HEK293 (cell line): ENCODE data around the gene PACRGL.

Experiments used
- GLI4 ChIP-seq: fragments of 450-650 bp; formaldehyde crosslinking; IDR thresholded peaks from 2 replicates; pipeline ENCODE4 v1.5.1; 2016; ENCODE audit warnings: missing biosample characterization, missing genetic modification characterization
- ZFHX2 ChIP-seq: fragments of 450-650 bp; formaldehyde crosslinking; conservative IDR thresholded peaks from 2 replicates; pipeline ENCODE4 v1.5.1; 2016; ENCODE audit warnings: missing biosample characterization, missing genetic modification characterization
- ZFP3 ChIP-seq: fragments of 450-650 bp; formaldehyde crosslinking; IDR thresholded peaks from 2 replicates; pipeline ENCODE4 v1.5.1; 2016; ENCODE audit warnings: low read depth, missing biosample characterization, missing genetic modification characterization
- ZNF202 ChIP-seq: fragments of 450-650 bp; formaldehyde crosslinking; IDR thresholded peaks from 2 replicates; pipeline ENCODE4 v1.5.1; 2016; ENCODE audit warnings: missing biosample characterization, missing genetic modification characterization, borderline replicate concordance
- ZNF211 ChIP-seq: fragments of 450-650 bp; formaldehyde crosslinking; IDR thresholded peaks from 2 replicates; pipeline ENCODE4 v1.5.1; 2016; ENCODE audit warnings: low read depth, missing biosample characterization, missing genetic modification characterization
- ZNF311 ChIP-seq: fragments of 450-650 bp; formaldehyde crosslinking; IDR thresholded peaks from 2 replicates; pipeline ENCODE4 v1.5.1; 2017; ENCODE audit warnings: missing biosample characterization, missing genetic modification characterization, borderline replicate concordance
- ZNF510 ChIP-seq: fragments of 450-650 bp; formaldehyde crosslinking; IDR thresholded peaks from 2 replicates; pipeline ENCODE4 v1.5.1; 2018; ENCODE audit warnings: mild to moderate bottlenecking, missing genetic modification characterization, missing biosample characterization; ENCODE audit not compliant: insufficient replicate concordance
- ZNF623 ChIP-seq: fragments of 450-650 bp; formaldehyde crosslinking; IDR thresholded peaks from 2 replicates; pipeline ENCODE4 v1.5.1; 2016; ENCODE audit warnings: missing biosample characterization, missing genetic modification characterization
- TF ChIP-seq, protein P1 (sequence below): fragments of 450-650 bp; formaldehyde crosslinking; IDR thresholded peaks from 2 replicates; pipeline ENCODE4 v1.5.1; 2016; ENCODE audit warnings: missing biosample characterization, missing genetic modification characterization
- TF ChIP-seq, protein P2 (sequence below): fragments of 450-650 bp; formaldehyde crosslinking; IDR thresholded peaks from 2 replicates; pipeline ENCODE4 v1.5.1; 2016; ENCODE audit warnings: missing biosample characterization, missing genetic modification characterization, borderline replicate concordance
- TF ChIP-seq, protein P3 (sequence below): fragments of 450-650 bp; formaldehyde crosslinking; IDR thresholded peaks from 2 replicates; pipeline ENCODE4 v1.5.1; 2017; ENCODE audit warnings: missing biosample characterization, missing genetic modification characterization
- TF ChIP-seq, protein P4 (sequence below): sonication (generic); formaldehyde crosslinking; IDR thresholded peaks from 2 replicates; pipeline ENCODE4 v1.8.1; 2022; ENCODE audit warnings: mild to moderate bottlenecking, moderate library complexity, missing genetic modification reagents

DNA sequence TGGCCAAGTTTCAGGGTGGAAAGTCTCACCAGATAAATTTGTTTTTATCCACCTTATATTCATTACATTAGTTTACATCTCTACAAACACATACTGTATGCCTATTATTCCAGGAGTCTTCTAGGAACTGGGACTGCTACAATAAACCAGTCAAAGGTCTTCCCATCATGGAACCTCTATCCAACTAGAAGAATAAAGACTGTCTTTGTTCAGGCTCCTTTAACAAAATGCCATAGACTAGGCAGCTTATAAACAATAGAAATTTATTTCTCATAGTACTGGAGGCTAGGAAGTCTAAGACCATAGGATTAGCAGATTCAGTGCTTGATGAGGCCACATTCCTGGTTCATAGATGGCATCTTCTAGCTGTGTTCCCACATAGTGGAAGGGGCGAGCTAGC lies 61.6 kb downstream of the PACRGL start:
- TF ChIP-seq, protein P1, sequence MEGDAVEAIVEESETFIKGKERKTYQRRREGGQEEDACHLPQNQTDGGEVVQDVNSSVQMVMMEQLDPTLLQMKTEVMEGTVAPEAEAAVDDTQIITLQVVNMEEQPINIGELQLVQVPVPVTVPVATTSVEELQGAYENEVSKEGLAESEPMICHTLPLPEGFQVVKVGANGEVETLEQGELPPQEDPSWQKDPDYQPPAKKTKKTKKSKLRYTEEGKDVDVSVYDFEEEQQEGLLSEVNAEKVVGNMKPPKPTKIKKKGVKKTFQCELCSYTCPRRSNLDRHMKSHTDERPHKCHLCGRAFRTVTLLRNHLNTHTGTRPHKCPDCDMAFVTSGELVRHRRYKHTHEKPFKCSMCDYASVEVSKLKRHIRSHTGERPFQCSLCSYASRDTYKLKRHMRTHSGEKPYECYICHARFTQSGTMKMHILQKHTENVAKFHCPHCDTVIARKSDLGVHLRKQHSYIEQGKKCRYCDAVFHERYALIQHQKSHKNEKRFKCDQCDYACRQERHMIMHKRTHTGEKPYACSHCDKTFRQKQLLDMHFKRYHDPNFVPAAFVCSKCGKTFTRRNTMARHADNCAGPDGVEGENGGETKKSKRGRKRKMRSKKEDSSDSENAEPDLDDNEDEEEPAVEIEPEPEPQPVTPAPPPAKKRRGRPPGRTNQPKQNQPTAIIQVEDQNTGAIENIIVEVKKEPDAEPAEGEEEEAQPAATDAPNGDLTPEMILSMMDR (tag by site-specific recombination): no peak
- TF ChIP-seq, protein P2, sequence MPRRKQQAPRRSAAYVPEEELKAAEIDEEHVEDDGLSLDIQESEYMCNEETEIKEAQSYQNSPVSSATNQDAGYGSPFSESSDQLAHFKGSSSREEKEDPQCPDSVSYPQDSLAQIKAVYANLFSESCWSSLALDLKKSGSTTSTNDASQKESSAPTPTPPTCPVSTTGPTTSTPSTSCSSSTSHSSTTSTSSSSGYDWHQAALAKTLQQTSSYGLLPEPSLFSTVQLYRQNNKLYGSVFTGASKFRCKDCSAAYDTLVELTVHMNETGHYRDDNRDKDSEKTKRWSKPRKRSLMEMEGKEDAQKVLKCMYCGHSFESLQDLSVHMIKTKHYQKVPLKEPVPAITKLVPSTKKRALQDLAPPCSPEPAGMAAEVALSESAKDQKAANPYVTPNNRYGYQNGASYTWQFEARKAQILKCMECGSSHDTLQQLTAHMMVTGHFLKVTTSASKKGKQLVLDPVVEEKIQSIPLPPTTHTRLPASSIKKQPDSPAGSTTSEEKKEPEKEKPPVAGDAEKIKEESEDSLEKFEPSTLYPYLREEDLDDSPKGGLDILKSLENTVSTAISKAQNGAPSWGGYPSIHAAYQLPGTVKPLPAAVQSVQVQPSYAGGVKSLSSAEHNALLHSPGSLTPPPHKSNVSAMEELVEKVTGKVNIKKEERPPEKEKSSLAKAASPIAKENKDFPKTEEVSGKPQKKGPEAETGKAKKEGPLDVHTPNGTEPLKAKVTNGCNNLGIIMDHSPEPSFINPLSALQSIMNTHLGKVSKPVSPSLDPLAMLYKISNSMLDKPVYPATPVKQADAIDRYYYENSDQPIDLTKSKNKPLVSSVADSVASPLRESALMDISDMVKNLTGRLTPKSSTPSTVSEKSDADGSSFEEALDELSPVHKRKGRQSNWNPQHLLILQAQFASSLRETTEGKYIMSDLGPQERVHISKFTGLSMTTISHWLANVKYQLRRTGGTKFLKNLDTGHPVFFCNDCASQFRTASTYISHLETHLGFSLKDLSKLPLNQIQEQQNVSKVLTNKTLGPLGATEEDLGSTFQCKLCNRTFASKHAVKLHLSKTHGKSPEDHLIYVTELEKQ (tag by site-specific recombination): no peak
- TF ChIP-seq ZNF623 (tag by site-specific recombination) (no peak), ZFHX2 (no peak), ZNF202 (tag by site-specific recombination) (no peak), ZNF510 (tag by site-specific recombination) (no peak), GLI4 (tag by site-specific recombination) (no peak), ZNF311 (tag by site-specific recombination) (no peak), ZFP3 (no peak), ZNF211 (no peak)
- TF ChIP-seq, protein P3, sequence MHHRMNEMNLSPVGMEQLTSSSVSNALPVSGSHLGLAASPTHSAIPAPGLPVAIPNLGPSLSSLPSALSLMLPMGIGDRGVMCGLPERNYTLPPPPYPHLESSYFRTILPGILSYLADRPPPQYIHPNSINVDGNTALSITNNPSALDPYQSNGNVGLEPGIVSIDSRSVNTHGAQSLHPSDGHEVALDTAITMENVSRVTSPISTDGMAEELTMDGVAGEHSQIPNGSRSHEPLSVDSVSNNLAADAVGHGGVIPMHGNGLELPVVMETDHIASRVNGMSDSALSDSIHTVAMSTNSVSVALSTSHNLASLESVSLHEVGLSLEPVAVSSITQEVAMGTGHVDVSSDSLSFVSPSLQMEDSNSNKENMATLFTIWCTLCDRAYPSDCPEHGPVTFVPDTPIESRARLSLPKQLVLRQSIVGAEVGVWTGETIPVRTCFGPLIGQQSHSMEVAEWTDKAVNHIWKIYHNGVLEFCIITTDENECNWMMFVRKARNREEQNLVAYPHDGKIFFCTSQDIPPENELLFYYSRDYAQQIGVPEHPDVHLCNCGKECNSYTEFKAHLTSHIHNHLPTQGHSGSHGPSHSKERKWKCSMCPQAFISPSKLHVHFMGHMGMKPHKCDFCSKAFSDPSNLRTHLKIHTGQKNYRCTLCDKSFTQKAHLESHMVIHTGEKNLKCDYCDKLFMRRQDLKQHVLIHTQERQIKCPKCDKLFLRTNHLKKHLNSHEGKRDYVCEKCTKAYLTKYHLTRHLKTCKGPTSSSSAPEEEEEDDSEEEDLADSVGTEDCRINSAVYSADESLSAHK (tag by site-specific recombination): no peak
- TF ChIP-seq, protein P4, sequence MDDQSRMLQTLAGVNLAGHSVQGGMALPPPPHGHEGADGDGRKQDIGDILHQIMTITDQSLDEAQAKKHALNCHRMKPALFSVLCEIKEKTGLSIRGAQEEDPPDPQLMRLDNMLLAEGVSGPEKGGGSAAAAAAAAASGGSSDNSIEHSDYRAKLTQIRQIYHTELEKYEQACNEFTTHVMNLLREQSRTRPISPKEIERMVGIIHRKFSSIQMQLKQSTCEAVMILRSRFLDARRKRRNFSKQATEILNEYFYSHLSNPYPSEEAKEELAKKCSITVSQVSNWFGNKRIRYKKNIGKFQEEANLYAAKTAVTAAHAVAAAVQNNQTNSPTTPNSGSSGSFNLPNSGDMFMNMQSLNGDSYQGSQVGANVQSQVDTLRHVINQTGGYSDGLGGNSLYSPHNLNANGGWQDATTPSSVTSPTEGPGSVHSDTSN: no peak
